ENCODE measurements around the gene UBAP2.
"Not testable (repeated sequence)": the region's sequence is repeated elsewhere in the genome, so short reads cannot be mapped to it uniquely, and the experiment has no call there.

UBAP2 gene

DNA sequence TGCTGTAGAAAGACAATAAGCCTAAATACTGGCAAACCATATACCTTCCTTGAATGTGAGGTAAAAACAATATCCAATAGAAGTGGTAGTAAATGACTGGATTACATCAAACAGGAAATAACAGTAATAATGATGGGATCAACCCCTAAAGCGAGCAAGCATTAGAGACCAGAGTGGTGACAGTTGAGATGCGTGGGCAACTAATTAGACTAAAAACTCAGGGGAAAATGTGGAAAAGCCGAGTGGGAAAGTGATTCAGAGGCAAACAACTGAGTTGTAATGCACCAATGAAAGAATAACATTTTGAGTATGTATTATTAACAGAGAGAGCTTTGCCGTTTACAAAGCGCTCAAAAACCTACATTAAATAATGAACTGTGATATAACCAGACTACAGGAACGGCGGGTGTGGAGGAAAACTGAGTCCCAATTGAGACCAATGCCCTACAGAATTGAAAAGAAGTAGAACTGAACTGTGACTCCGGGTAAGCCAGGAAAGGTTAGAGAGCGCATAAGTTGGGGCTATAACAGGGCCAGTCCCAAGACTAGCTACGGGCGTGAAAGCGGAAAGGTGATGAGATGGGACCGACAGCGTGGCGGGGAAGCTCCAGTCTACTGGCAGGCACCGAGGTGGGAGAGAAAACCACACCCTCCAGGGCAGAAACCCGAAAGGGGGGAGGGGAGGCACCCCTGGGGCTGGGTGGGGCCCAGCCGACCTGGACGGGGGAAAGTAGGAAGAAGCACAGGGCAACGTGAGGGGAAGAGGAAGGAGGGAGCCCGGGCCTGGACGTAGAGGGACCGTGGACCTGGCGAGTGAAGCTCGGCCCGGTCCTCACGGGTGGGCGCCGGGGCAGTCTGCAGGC, 592 bp downstream of the UBAP2 start:
- DNase-seq: peak; percentile 56

DNA sequence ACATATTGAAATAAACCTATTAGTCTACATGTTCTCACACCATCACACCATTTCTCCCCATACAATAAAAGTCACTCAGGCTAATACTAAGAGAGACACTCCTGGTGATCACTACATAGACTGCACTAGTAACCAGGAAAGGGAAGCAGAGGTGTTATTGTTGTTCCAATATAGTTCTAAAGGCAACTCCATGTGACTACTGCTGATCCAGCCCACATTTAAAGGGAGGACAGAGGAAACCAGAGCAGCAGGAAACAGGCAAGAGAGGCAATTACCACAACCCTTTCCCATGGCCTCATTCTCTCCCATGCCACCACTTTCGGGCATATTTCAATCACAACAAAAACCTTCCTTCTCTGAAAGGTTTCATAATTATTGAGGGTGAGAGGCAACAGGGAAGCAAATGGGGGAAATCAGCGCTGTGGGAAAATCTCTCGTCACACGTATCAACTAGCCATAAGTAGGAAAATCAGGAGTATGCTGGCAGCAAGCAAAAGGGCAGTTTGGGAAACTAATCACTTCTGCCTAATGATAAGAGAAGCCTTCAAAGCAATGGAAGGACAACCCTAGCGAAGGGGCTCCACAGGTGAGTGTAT, 1.8 kb downstream of the UBAP2 start:
- DNase-seq: no peak

GRCh38 chr9:34045903-34046302, 2.8 kb downstream of the UBAP2 start:
- DNase-seq: no peak

DNA sequence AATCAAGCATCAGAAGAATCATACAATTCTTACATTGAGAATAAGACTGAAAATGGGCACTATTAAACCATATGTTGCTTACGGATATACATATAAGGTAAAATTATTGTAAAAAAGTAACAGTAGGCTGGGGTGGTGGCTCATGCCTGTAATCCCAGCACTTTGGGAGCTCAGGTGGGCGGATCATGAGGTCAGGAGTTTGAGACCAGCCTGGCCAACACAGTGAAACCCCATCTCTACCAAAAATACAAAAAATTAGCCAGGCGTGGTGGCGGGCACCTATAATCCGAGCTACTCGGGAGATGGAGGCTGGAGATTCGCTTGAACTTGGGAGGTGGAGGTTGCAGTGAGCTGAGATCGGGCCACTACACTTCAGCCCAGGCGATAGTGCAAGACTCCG, 6.6 kb downstream of the UBAP2 start:
- not testable (repeated sequence) for DNase-seq

DNA sequence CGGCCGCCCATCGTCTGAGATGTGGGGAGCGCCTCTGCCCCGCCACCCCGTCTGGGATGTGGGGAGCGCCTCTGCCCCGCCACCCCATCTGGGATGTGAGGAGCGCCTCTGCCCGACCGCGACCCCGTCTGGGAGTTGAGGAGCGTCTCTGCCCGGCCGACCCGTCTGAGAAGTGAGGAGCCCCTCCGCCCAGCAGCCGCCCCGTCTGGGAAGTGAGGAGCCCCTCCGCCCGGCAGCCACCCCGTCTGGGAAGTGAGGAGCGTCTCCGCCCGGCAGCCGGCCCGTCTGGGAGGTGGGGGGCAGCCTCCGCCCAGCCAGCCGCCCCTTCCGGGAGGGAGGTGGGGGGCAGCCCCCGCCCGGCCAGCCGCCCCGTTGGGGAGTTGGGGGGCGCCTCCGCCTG, 9.8 kb downstream of the UBAP2 start:
- DNase-seq: not testable (repeated sequence)

GRCh38 chr9:34037626-34038025, 11.1 kb downstream of the UBAP2 start:
- no peak for DNase-seq

DNA sequence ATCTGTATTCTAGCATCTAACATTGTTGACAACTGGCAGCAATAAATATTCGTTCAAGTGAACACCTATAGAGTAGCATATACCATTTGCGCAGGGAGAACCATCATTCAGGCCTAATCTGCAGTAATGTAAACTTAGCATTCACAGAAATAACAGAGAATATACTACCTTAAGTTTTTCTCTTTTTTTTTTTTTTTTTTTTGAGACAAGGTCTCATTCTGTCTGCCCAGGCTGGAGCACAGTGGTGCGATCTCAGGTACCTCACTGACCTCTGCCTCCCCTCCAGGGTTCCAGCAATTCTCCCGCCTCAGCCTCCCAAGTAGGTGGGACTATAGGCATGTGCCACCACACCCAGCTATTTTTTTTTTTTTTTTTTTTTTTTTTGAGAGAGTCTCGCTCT, 12.1 kb downstream of the UBAP2 start:
- DNase-seq: no peak

GRCh38 chr9:34035656-34036055, 13.0 kb downstream of the UBAP2 start:
- no peak for DNase-seq

- no peak for DNase-seq
Measured at GRCh38 chr9:34034698-34035065, 14.0 kb downstream of the UBAP2 start.

DNA sequence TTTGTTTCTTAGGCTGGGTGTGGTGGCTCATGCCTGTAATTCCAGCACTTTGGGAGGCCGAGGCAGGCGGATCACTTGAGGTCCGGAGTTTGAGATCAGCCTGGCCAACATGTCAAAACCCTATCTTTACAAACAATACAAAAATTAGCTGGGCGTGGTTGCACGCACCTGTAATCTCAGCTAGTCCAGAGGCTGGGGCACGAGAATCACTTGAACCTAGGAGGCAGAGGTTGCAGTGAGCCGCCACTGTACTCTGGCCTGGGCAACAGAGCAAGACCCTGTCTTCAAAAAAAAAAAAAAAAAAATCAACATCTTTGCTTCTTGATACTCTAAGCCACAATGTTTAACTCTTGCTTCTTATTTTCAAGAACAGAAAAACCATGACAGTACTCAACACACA, 16.1 kb downstream of the UBAP2 start:
- no peak for DNase-seq

- no peak for DNase-seq
Measured at GRCh38 chr9:34027845-34028574, 20.7 kb downstream of the UBAP2 start.

GRCh38 chr9:34025811-34026210, 22.9 kb downstream of the UBAP2 start:
- no peak for DNase-seq

DNA sequence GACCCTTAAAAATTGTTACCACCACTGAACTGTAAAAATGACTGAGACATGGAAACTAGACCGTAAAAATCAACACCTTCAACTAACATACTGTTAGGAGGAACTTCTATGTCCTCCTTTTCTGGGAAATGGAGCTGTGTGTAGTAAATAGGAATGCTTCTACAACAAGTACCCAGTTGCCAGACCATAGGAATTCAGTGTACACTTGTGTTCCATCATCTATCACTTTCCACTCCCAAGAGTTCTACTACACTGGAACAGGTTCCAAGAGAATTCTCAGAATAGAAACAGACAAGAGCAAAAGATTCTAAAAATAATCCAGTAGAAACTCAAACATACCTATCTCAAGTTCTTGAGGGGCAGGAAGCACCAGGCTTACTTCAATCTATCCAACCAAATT, 23.6 kb downstream of the UBAP2 start:
- no peak for DNase-seq

DNA sequence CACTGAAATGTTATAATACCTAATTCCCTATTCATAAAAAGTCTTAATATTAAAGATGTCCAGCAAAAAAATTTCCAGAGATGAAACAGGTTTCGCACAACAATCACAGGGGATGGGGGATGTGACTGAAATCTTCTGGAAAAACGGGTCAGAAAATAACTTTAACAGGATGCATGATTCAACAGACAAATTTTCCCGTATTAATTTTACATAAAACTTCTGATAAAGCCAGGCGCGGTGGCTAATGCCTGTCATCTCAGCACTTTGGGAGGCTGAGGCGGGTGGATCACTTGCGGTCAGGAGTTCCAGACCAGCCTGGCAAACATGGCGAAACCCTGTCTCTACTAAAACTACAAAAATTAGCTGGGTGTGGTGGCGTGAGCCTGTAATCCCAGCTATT, 24.2 kb downstream of the UBAP2 start:
- not testable (repeated sequence) for DNase-seq

DNA sequence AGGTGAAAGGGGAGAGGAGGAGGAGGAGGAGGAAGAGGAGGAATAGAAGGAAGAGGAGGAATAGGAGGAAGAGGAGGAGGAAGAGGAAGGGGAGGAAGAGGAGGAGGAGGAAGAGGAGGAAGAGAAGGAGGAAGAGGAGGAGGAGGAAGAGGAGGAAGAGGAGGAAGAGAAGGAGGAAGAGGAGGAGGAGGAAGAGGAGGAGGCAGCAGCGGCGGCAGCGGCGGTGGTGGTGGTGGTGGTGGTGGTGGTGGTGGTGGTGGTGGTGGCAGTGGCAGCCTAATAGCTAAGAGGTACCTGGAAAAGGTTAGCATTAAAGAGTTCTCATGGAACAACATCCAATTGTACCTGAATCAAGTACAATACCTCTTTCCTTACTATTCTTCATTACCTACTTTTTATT, 32.5 kb downstream of the UBAP2 start:
- no peak for DNase-seq

GRCh38 chr9:34010979-34011378, 37.7 kb downstream of the UBAP2 start:
- no peak for DNase-seq

- DNase-seq: no peak
Measured at GRCh38 chr9:34001951-34002350, 46.7 kb downstream of the UBAP2 start.

DNA sequence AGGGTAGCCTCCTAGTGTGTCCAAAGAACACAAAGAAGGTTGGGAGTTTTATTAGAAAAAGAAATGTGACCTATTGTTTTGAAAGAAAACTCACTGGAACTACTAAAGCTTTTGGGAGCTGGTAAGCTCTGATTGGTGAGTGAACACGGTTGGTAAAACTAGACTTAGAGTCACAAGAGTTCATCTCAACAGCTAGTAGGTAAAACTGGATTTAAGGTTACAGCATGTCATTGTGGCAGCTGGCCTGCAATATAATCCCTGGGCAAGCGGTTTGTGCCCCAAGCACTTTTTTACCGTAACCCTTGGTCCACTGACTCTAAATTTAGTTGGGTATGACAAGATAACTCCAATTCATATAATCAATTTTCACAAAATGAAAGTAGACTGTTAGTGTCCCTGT, 47.4 kb downstream of the UBAP2 start:
- no peak for DNase-seq

DNA sequence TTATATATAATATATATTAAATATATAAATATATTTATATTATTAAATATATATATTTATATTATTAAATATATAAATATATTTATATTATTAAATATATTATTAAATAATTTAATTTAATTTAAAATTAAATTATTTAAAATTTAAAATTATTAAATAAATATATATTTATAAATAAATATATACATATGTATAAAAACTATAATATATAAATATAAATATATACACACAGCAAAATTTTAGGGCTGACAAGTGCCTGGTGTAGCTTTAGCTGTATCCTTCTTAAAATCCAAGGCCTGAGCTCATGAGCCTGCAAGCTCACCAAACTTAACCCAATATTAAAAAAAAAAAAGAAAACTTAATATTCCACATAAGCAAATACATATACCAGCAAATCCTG, 53.2 kb downstream of the UBAP2 start:
- no peak for DNase-seq

DNA sequence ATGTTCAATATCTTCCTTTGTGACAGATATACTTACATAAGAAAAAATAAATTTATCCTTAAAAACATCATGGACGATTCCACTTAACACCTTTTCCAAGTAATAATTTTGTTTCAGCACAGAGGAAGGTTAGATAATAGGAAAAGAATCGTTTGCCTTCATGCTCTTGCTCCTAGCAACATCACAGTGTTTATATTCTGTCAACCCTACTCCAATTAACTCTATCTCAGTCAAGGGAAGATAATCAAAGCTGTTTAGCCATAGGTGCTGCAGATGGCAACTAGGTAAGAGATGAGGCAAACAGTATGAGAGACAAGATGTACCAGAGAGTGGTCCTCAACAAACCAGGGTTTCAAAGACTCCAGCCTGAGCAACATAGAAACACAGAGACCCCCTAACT, 55.6 kb downstream of the UBAP2 start:
- DNase-seq: no peak

GRCh38 chr9:33992632-33993031, 56.1 kb downstream of the UBAP2 start:
- DNase-seq: no peak

- peak; percentile 23 for DNase-seq
Measured at GRCh38 chr9:33988219-33988890, 60.3 kb downstream of the UBAP2 start.

GRCh38 chr9:33976414-33976813, 72.3 kb downstream of the UBAP2 start:
- DNase-seq: no peak

DNA sequence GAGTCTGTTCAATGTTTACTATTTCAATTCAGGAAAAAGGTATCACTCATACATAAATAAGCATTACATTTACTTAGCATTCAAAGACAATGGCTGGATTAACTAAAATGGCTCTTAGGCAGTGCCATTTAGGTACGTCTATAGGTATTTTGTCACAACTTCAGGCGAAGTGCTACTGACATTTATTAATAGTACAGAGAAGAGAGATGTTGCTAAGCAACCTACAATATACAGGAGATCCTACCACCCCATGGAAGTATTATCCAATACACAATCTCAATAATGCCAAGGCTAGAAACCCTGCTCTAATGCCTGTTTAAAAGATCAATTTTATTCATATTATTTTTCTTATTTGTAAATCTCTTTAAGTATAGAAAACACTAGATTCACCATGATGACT, 76.0 kb downstream of the UBAP2 start:
- no peak for DNase-seq

All from activated naive CD4-positive, alpha-beta T cell treated with anti-CD3 and anti-CD28 coated beads, Interleukin-2, amount 50 U/mL, for 16 hours (primary cell).